ENCODE results near the gene TBC1D9B.
A peak's percentile ranks its signal among the peaks of the same experiment; 100 is the strongest.

The TBC1D9B gene

DNA sequence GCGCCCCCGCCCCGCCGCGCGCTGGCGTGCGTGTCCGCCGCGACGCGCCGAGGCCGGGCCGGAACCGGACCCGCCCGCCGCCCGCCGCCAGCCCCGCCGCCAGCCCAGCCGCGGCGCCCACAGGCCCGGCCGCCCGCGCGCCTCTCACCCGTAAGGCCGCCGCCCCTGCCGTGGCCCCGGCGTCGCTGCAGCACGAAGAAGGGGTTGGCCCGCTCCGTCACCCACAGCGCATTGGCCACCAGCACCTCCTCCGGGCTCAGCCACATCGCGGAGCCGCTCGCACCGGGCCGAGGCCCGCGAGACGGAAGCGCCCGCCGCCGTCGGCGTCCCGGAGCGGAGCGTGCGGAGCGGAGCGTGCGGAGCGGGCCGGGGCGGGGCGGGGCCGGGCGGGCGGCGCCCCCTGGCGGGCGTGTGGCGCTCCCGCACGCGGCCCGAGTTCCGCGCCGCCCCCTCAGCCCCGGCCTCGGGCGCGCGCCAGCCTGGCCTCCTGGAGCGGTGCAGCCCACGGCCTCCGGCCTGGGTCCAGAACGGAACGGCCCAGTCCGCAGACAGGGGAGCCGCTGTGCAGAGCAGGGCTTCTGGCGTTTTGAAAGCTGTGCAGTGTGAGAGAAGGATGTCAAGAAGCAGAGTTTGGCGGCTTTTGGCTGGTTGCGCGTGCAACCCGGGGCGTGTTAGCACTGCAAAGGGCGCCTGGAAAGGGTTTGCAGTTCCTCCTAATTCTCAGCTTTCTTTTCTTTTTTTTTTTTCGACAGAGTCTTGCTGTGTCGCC, at the start of gene TBC1D9B:
TSS of gene TBC1D9B (minus strand) at position 342 of the 769 bp plus-strand sequence. CDS start at position 266, 76 bp downstream.
- peak; percentile 79 for DNase-seq

DNA sequence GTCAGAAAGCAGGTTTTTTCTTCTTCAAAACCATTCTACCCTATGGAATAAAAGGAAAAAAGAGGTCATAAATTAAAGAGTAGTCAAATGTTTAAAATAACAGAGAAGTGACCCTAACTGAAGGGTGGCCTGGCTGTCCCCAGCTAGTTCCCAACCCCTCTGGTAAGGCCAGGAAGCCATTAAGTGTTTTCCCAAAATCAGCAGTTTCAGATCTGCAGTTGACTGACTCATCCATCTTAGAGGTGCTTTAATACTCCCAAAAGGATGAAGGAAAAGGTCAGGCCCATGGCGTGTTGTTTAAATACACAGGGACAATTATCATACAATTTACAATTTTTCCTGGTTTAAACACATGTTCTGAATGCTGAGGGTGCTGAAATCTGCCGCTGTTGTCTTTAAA, 47.9 kb upstream of the TBC1D9B start:
- DNase-seq = no peak

DNA sequence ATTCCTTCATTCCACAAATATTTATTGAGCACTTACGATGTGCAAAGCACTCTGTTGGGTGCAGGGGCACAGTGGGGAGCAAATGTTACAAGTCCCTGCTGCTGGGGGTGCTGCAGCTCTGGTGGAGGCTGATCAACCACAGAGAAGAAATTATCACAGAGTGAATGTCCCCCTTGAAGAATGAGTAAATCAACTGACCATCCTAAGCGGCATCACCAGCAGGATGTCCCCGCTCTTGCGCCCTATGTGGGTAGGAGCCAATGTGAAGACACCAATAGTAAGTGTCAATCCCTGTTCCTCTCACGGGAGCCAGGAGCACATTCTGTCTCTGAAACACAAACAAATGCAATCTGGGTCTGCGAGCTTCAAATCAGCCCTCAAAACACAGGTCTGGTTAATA, 47.4 kb upstream of the TBC1D9B start:
- DNase-seq = no peak

DNA sequence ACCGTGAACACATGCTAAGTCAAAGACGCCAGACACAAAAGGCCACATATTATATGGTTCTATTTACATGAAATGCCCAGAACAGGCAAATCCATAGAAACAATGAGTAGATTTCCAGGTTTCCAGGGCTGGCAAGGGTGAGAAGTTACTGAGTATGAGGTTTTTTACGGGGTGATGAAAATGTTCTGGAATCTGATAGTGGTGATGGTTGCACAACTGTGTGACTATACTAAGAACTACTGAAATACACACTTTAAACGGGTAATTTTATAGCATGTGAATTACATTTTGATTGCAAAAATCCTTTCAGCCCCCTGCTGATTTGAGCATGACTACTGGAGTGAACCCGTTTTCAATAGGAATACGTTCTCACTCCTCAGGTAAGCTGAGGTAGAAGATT, 46.7 kb upstream of the TBC1D9B start:
- no peak for DNase-seq

DNA sequence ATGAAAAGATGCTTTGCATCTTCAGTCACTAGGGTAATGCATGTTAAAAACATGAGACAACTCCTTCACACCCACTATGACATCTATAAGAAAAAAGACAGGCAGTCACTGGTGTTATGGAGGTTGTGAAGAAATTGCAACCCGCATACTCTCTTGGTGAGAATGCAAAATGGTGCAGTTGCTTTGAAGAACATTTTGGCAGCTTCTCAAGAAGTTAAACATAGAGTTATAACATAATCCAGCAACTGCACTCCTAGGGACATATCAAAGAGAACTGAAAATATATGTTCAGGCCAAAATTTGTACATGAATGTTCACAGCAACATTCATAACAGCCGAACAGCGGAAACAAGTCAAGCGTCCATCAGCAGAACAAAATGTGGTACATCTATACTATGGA, 46.3 kb upstream of the TBC1D9B start:
- DNase-seq = no peak

DNA sequence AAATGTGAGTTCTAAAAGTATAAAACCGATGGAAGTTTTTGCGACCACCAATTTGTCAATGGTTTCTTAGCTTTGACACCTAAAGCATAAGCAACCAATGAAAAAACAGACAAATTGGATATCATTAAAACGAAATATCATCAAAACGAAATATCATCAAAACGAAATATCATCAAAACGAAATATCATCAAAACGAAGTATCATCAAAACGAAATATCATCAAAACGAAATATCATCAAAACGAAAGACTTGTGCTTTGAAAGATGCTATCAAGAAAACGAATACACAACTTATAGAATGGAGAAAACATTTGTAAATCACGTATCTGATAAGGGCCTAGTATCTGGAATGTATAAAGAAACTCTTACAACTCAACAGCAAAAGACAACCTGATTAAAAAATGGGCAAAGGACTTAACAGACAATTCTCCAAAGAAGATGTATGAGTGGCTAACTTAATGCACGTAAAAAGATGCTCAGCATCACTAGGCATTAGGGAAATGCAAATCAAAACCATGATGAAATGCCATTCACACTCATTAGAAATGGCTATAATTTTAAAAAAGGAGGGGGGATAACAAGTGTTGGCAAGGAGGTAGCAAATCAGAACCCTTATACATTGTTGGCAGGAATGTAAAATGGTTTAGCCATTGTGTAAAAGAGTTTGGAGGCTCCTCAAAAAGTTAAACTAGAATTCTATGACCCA, 29.4 kb upstream of the TBC1D9B start:
- DNase-seq = no peak

DNA sequence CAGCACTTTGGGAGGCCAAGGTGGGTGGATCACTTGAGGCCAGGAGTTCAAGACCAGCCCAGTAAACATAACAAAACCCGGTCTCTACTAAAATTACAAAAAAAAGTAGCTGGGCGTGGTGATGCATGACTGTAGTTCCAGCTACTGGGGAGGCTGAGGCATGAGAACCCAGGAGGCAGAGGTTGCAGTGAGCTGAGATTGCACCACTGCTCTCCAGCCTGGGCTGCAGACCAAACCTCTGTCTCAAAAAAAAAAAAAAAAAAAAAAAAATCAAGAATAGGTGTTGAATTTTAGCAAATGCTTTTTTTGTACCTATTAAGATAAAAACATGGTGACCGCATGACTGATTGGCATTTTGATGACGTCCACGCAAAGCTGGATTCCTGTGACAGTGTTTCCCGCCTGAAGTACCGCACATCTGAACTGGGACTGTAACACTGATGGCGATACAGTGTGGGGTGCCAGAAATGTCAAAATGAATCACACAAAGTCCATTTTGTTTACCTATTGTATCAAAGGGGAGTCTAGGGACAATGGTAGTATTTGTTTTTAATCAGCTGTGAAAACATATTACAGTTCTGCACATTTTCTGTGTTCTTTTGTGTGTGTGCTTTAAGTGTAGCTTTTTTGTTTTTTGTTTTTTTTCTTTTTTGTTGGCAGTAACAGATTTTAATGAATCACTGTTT, 23.2 kb upstream of the TBC1D9B start:
- DNase-seq = no peak

DNA sequence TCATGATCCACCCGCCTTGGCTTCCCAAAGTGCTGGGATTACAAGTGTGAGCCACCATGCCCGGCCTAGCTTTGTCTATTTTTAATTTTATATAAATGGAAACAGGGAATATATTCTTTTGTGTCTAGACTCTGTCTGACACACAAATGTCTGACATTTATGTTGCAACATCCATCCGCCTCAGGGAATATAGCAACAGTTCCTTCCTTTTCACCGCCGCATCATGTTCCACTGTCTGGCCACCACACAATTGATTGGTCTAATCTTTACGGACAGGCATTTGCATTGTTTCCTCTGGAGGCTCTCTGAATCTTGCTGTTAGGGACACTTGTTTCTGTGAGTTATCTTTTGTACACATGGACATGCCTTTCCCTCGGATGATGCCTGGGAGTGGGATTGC, 20.1 kb upstream of the TBC1D9B start:
- DNase-seq = no peak

DNA sequence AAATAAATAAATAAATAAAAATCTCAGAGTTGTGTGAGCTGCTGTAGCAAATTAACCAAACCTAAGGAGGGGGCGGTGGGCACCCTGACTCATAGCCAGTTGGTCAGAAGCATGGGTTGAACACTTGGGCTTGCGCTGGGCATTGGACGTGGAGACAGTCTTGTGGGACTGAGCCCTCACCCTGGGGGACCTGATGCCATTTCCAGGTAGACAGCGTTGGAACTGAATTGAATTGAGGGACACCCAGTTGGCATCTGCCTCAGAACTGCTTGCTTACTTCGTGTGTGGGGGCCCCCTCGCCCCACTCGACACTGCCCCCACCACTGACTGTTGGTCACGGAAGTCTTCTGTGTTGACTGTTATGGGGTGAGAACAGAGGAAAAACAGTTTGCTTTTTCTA, 19.0 kb upstream of the TBC1D9B start:
- no peak for DNase-seq

DNA sequence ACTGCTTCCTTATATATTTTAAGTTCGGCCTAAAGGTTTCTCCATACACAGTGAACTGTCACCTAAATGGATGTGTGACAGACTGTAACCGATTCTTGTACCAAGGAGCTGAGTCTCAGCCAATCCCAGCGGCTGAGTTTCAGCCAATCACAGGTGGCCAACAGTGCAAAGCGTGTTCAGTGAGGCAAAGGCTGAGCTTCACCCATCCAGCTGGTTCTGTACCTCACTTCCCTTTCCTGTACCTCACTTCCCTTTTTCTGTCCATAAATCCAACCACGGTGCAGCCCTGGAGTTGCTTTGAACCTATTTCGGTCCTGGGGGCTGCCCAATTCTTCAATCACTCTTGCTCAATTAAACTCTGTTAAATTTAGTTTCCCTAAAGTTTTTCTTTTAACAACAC, 15.7 kb upstream of the TBC1D9B start:
- no peak for DNase-seq

DNA sequence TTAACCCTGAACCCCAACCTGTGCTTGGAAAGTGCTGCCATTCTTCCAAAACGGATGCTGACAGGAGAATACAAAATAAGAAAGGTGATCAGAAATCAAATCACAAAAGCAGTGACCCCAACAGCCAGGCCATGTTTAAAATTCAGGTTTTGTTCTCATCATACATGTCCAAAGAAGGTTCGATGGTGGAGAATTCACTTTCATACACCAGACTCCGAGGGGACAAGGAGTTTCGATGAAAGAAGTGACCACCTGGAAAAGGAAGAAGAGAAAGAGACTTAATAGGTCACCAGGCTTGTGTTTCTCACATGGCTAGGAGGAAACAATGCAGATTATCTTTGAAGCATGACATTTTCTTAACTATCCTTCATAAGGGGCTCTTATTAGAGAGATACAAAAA, 12.5 kb upstream of the TBC1D9B start:
- no peak for DNase-seq

DNA sequence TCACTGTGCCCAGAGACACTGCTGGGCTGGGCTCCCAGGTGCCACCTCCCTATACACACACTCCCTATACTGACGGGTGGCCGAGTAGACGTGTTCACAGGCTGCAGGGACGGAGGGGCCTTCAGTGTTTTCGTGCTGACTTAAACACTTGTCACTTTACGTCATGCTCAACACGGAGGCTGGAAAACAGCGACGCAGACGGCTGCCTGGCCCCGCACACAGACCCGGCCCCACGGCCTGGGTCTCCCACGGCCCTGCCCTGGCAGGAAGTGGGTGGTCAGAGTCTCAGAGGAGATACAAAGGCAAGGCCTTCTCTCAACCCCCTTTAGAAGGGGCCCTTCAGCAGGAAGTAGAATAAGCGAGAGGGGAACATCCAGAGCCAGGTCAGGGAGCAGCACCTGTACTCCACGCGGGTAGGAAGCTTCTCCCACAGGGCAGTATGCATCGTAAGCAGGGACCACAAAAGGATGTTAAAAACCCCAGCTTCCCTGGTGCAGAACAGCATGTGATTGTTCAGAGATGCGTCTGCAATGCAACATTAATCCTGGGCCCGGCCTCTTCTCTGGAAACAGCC, 11.9 kb upstream of the TBC1D9B start:
- no peak for DNase-seq

DNA sequence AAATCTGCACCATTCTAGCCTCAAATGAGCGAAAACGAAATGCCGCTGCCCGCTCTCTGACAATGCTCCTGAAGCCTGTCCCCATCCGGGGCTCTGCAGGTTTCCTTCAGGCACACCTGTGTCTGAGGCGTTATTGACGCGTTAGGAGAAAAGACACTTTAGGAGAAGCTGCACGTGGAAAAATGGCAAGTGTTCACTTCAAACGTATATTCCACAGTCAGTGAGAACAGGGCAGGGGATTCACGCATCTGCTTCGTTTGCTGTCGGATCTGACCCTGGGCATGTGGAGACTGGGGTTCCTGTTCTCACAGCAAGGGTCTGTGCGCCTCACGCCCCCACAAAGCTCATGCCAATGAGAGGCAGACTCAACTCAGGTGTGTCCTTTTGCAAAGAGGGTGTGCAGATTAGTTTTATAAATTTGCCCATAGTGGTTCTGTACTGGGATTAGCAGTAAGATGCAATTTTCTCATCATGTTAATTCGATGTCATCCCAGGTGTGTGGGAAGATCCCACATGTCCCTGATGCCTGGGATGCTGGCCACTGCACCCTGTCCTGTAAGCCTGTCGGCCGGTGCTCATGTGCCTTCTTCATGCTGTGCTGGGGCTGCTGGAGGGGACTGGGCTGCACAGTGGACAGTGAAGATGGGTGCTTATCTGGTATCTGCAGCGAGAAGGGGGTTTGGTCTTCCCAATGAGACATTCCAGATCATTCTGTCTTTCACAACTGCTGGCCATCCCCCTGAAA, 11.2 kb upstream of the TBC1D9B start:
- DNase-seq = no peak

DNA sequence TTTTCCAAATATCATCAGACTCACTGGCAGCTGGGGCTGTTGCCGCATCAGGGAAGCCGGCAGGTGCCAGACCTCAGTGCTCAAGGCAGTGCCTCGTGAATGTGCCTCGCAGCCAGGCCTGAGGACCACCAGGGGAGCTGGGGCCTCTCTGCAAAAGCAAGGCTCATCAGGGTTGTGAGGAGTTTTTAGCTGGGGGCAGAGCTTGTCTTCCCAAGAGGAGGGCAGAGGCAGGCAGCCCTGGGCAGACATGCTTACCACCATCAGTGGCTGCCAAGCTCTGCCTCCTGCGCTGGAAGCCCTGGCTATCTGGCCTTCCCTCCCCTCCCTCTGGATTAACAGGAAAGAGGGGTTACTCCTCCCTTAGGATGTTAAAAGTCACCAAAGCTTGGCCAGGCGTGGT, 8.8 kb upstream of the TBC1D9B start:
- DNase-seq = no peak

DNA sequence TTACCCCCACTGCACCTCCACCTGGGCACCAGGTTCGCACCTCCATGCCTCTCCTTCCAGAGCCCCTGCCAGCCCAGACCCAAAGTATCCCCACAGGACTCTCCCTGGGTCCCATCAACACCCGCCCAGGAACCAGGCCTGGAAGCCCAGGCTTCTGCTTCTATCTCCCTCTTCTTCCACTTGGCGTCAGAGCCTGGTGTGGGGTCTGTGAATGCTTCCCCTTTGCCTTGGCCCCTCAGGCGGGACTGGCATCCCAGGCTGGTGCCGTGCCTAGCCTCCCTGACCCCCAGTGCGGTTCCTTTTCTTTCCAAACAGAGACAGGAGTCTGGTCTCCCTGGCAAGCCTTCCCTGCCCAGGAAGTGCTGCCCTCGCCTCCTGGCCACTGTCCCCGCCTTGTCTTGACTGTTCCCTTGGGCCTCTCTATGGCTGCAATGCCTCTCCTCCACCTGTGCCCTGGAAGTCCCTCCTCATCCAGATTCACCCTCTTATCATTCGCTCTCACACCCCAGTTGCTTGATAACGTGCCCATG, 7.8 kb upstream of the TBC1D9B start:
- DNase-seq = no peak

DNA sequence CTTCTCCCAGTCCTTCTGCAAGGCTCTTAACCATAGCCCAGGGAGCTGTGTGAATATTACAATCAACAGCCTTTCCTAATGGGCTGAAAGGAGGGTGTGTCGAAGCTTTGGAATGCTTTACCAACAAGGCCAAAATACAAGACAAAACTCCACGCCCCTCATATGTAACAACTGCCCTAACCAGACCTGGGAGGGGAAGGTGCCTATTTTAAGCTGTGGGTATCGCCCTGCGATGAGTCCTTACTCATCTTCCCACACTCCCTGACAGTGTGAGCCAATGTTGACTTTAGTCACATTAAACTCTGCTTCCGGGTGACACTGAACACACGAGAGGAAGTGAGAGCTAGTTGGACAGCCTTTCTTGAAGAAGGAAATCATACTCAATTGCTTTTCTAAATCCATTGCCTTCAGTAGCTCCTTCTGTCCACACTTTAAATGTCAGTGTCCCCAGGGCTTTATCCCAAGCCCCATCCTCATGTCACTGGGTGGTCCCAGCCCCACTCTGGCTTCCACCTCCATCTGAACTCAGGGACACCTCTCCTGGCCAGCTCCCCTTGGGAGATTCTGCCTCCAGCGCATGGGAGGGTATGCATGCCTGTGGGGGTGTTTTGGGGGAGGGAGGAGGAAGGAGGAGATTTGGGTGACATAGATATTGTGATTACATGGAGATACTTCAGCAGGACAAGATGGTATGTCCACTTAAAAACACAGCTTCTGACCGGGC, 6.5 kb upstream of the TBC1D9B start:
- no peak for DNase-seq

DNA sequence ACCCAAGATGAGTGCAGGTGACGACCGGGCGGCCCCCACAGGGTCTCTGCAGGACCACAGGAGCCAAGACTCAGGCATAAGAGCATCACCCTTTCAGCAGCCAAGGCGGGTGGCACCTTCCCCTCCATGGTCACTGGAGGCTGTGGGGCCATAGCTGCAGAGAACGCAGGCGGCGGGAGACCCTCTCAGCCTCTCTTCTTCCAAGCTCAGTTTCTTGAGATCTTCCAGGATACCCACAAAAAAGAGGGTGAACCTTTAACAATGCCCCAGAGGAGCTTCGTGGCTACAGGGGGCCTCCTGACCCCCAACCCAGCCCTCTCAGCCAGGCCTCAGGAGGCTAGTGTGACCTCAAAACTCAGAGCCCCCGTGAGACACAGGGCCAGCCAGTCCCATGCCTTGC, 5.8 kb upstream of the TBC1D9B start:
- DNase-seq = no peak

DNA sequence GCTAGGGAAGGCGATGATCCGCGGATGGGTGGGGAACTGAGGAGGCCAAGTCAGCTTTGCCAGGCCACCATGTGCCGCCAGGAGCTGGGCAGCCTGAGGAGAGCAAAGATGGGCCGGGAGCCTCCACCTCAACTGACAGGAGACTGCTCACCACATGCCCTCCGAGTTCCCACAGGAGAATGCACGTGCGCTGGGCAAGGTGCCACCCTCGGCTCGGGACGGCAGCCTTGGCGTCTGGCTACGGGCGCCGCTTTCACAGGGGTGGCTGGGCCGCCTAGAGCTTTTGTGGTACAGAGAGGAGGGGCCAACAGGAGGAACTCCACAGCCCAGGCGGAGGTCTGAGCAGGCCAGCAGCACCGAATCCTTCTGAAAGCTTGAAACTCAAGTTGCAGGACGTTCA, 5.3 kb upstream of the TBC1D9B start:
- DNase-seq = no peak

DNA sequence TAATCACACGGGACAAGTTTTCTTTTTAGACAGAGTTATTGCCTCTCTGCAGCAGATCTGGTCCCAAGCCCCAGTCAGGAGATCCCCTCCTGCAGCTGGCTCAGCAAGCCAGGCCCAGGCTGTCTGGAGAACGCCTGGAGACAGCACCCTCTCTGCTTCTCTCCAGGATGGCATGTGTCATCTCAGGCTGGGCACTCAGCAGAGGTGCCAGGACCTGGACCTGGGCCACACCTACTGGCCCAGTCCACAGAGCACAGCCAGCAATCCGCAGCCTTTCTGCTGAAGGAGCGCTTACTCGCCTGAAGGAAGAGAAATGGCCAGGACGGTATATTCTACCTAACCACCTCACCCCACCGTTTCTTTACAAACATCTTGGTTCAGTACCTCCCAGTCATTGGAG, 4.7 kb upstream of the TBC1D9B start:
- no peak for DNase-seq

DNA sequence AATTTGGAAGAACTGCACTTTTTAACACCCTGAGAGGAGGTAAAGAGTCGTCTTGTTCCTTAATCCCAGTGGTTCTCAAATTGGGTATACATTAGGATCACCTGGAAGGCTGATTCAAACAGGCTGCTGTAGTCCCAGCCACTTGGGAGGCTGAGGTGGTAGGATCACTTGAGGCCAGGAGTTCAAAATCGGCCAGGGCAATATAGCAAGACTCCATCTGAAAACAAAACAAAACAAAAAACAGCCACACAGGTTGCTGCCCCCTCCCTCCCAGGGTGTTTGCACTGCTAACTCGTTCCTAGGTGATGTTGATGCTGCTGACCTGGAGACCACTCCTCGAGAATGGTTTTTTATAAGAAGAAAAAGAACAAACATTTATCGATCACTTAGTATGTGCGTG, 1.5 kb upstream of the TBC1D9B start:
- DNase-seq = no peak

DNA sequence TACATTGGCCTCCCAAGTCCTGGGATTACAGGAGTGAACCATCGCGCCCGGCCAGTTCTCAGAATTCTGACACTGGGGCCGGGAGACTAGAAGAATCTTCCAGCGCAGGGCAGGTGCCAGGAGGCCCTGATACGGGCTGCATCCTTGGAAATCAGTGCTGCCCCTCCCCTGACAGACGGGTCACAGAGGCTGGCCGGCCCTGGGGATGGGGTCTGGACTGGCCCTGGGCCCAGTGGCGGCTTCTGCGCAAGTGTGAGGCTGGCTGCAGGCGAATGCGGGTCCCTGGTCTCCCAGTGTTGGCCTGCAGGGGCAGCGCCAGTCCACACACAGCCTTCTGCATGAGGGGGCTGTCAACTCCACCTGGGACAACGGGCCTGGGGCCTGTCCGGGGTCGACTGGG, 831 bp upstream of the TBC1D9B start:
- no peak for DNase-seq

Data from left hindlimb (tissue), 1 donor.